Spleen (tissue), 7 donors: Measurements from ENCODE around the gene SGIP1.

ENCODE experiments used
- POLR2AphosphoS5 ChIP-seq, 3 donors: sonication (generic); formaldehyde crosslinking; IDR thresholded peaks; one replicate each; pipeline ENCODE4 v1.5.1; 2017; ENCODE audit warnings: antibody characterized with exemption in 3 of 3
- TF ChIP-seq, protein P1 (sequence below), 11 experiments: fragments of 200-600 bp in 7 of 11; fragments of 450-650 bp in 4 of 11; sonication (generic) in 4 of 11; IDR thresholded peaks in 8 of 11; conservative IDR thresholded peaks in 3 of 11; 1 replicate in 7 of 11; 2 replicates in 4 of 11; pipeline versions ENCODE4 v1.4.0 to v1.8.0; 2016 to 2021; ENCODE audit warnings: antibody characterized with exemption in 11 of 11, inconsistent platforms in 4 of 11, mild to moderate bottlenecking in 1 of 11
- donor health status: DM: no; HTN: no; CAD: no; lungs with moderate emphysema.
- donor health status: DM: no; HTN: no; CAD: no.
- donor health status: DM: no; HTN: no; CAD: no.

DNA sequence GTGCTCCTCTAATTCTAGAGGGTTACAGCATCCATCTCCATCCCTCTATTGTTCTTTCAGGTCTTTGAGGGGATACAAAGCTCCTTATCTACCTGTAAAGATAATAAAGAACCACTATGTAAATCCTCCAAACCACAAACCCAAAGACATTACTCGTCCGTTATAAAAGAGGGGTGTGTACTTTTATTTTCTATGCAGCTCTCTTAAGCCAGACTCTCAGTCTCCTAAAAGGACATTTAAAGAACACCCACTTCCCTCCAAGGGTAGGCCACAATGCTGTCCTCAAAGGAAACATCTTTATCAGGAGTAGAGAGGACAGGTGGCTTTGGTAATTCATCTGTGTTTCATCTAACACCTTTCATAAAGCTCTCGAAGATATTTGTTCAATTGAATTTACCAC is 150.4 kb downstream of the SGIP1 start:
- no peak for TF ChIP-seq POLR2AphosphoS5 (IDR thresholded peaks at IDR 0.05)
- TF ChIP-seq, protein P1, sequence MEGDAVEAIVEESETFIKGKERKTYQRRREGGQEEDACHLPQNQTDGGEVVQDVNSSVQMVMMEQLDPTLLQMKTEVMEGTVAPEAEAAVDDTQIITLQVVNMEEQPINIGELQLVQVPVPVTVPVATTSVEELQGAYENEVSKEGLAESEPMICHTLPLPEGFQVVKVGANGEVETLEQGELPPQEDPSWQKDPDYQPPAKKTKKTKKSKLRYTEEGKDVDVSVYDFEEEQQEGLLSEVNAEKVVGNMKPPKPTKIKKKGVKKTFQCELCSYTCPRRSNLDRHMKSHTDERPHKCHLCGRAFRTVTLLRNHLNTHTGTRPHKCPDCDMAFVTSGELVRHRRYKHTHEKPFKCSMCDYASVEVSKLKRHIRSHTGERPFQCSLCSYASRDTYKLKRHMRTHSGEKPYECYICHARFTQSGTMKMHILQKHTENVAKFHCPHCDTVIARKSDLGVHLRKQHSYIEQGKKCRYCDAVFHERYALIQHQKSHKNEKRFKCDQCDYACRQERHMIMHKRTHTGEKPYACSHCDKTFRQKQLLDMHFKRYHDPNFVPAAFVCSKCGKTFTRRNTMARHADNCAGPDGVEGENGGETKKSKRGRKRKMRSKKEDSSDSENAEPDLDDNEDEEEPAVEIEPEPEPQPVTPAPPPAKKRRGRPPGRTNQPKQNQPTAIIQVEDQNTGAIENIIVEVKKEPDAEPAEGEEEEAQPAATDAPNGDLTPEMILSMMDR (IDR thresholded peaks at IDR 0.05 in 8 of 11, conservative IDR thresholded peaks at IDR 0.05 in 3 of 11), result no peak
